ENCODE measurements around the gene PIAS2. TPM values are rescaled to one million over a fixed set of nuclear protein-coding genes. Genes with fewer than 3 reads are reported as not detected.
"Not testable (repeated sequence)": the region's sequence is repeated elsewhere in the genome, so short reads cannot be mapped to it uniquely, and the experiment has no call there.

The PIAS2 gene
- total RNA-seq, 4 donors from 2014 or later, result 19.5 to 33.8 (median 27.0) TPM

DNA sequence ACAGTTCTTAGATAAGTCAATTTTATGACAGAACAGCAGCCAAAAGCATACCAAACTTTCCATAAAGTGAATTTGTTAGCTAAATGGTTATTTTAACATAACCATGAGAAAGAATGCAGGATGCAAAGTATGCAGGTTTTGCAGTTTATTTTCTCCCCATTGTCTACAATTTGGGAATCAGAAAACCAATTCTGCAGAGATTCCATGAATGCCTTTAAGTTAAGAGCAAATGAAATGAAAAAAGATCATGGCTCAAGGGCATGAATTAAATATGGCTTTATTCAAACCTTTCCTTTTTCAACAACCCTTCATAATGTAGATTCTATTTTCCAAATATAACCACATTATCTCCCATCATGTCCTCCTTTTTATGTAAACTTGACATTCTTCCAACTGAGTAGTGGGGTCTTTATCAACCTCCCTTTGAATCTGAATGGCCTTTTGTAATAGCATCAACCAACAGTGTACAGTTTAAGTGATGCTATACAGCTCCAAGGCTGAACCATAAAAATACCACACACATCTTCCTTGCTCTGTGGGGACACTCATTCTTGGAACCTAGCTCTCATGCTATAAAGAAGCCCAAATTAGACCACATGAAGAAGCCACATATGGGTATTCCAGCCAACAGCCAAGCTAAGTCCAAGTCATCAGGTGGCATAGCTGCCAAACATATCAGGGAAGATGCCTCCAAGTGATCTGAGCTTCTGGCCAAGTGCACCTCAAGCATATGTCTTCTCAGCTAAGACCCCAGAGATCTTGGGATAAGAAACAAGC, 49.8 kb downstream of the PIAS2 start:
- no peak overlapping the region for H3K4me3 ChIP-seq
- DNase-seq, result no peak
- no peak for TF ChIP-seq EP300 (IDR thresholded peaks at IDR 0.05; ENCODE audit: low read depth)
- TF ChIP-seq, protein P1, sequence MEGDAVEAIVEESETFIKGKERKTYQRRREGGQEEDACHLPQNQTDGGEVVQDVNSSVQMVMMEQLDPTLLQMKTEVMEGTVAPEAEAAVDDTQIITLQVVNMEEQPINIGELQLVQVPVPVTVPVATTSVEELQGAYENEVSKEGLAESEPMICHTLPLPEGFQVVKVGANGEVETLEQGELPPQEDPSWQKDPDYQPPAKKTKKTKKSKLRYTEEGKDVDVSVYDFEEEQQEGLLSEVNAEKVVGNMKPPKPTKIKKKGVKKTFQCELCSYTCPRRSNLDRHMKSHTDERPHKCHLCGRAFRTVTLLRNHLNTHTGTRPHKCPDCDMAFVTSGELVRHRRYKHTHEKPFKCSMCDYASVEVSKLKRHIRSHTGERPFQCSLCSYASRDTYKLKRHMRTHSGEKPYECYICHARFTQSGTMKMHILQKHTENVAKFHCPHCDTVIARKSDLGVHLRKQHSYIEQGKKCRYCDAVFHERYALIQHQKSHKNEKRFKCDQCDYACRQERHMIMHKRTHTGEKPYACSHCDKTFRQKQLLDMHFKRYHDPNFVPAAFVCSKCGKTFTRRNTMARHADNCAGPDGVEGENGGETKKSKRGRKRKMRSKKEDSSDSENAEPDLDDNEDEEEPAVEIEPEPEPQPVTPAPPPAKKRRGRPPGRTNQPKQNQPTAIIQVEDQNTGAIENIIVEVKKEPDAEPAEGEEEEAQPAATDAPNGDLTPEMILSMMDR (IDR thresholded peaks at IDR 0.05), result no peak
- no peak for TF ChIP-seq POLR2AphosphoS5 (IDR thresholded peaks at IDR 0.05)
- no peak for TF ChIP-seq POLR2A (IDR thresholded peaks at IDR 0.05)
- in situ Hi-C loops (cut with MboI; ENCODE audit: low pct_ligation_motif_present in 1 of 4, low pct_unique_long_range_greater_than_20kb in 1 of 4, low sequenced_read_pairs in 3 of 4), result no loop called here
- peak overlapping the region in 2 of 4 donors; percentile 4 to 32 for H3K27ac ChIP-seq
- peaks cover 14 to 19% of the 10 kb centered on the region in 2 donors for H3K9me3 ChIP-seq
- intact Hi-C loops (cut with DNase I; ENCODE audit: low total_unique reads), result no loop called here
- no peaks in the 10 kb centered on the region for H3K27me3 ChIP-seq
- H3K4me1 ChIP-seq, result peaks cover 0 to 10% (median 0%) of the 10 kb centered on the region in 4 donors
- peaks cover 0 to 12% (median 0%) of the 10 kb centered on the region in 4 donors for H3K36me3 ChIP-seq

- no peak for DNase-seq
- Histone ChIP-seq H3K4me1 (peaks cover 0 to 10% (median 0%) of the 10 kb centered on the region in 4 donors), H3K27ac (no peak overlapping the region), H3K27me3 (no peaks in the 10 kb centered on the region), H3K4me3 (no peak overlapping the region), H3K9me3 (peaks cover 14 to 19% of the 10 kb centered on the region in 2 donors), H3K36me3 (peaks cover 0 to 12% (median 0%) of the 10 kb centered on the region in 4 donors)
- 89 to 94% methylated on average over 2 of the region's 2 CpGs for WGBS, 2 donors (ENCODE audit: low coverage in 1 of 2)
- TF ChIP-seq EP300 (IDR thresholded peaks at IDR 0.05; ENCODE audit: low read depth) (no peak), POLR2A (IDR thresholded peaks at IDR 0.05) (no peak), POLR2AphosphoS5 (IDR thresholded peaks at IDR 0.05) (no peak)
- TF ChIP-seq, protein P1 (IDR thresholded peaks at IDR 0.05), result no peak
- in situ Hi-C loops (cut with MboI; ENCODE audit: low pct_ligation_motif_present in 1 of 4, low pct_unique_long_range_greater_than_20kb in 1 of 4, low sequenced_read_pairs in 3 of 4) (no loop called here), intact Hi-C loops (cut with DNase I; ENCODE audit: low total_unique reads) (no loop called here)
Observed at GRCh38 chr18:46866523-46866922, 50.8 kb downstream of the PIAS2 start.

DNA sequence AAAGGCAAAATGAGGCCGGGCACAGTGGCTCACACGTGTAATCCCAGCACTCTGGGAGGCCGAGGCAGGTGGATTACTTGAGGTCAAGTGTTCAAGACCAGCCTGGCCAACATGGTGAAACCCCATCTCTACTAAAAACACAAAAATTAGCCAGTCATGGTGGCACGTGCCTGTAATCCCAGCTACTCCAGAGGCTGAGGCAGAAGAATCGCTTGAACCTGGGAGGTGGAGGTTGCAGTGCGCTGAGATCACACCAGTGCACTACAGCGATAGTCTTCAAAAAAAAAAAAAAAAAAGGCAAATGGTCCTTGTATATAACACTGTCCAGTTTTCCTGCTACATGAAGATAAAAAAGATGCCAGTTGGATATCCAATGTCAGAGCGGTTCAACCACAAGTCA, 52.1 kb downstream of the PIAS2 start:
- H3K27me3 ChIP-seq; H3K4me3 ChIP-seq; H3K27ac ChIP-seq; H3K4me1 ChIP-seq; DNase-seq; in situ Hi-C loops (cut with MboI; ENCODE audit: low pct_ligation_motif_present in 1 of 4, low pct_unique_long_range_greater_than_20kb in 1 of 4, low sequenced_read_pairs in 3 of 4); intact Hi-C loops (cut with DNase I; ENCODE audit: low total_unique reads): not testable (repeated sequence)
- H3K9me3 ChIP-seq, result peaks cover 14 to 19% of the 10 kb centered on the region in 2 donors
- H3K36me3 ChIP-seq, result peaks cover 0 to 12% (median 0%) of the 10 kb centered on the region in 4 donors
- 97 to 100% methylated on average over 3 to 8 of the region's 8 CpGs for WGBS, 2 donors (ENCODE audit: low coverage in 1 of 2)

GRCh38 chr18:46859855-46860254, 57.5 kb downstream of the PIAS2 start:
- Histone ChIP-seq H3K36me3 (no peaks in the 10 kb centered on the region), H3K9me3 (no peaks in the 10 kb centered on the region), H3K27ac (no peak overlapping the region), H3K4me1 (no peaks in the 10 kb centered on the region), H3K4me3 (no peak overlapping the region), H3K27me3 (no peaks in the 10 kb centered on the region)
- intact Hi-C loops (cut with DNase I; ENCODE audit: low total_unique reads) (no loop called here), in situ Hi-C loops (cut with MboI; ENCODE audit: low pct_ligation_motif_present in 1 of 4, low pct_unique_long_range_greater_than_20kb in 1 of 4, low sequenced_read_pairs in 3 of 4) (no loop called here)
- no peak for DNase-seq
- TF ChIP-seq, protein P1 (IDR thresholded peaks at IDR 0.05), result no peak
- TF ChIP-seq EP300 (IDR thresholded peaks at IDR 0.05; ENCODE audit: low read depth), result no peak
- TF ChIP-seq POLR2AphosphoS5 (IDR thresholded peaks at IDR 0.05), result no peak
- no peak for TF ChIP-seq POLR2A (IDR thresholded peaks at IDR 0.05)
- 74 to 79% methylated on average over 2 of the region's 2 CpGs for WGBS, 2 donors (ENCODE audit: low coverage in 1 of 2)
